GM12878 (cell line): Measurements from ENCODE around the gene KRTAP3-2.

Experiments used
- BACH1 ChIP-seq: fragments of 450-650 bp; IDR thresholded peaks from 2 replicates; pipeline ENCODE4 v1.6.1; 2017; ENCODE audit warnings: mild to moderate bottlenecking, borderline replicate concordance
- BHLHE40 ChIP-seq, 2 experiments: fragments of 450-650 bp in 1 of 2; IDR thresholded peaks; 2 replicates each; pipeline ENCODE4 v1.6.1; 2011 to 2017; ENCODE audit warnings: low read depth in 2 of 2, borderline replicate concordance in 1 of 2, improper control_type of control experiment in 1 of 2, low read length in 1 of 2, mild to moderate bottlenecking in 1 of 2
- CTCF ChIP-seq, 3 experiments: IDR thresholded peaks in 2 of 3; conservative IDR thresholded peaks in 1 of 3; 2 replicates each; pipeline ENCODE4 v1.5.1; 2011; ENCODE audit warnings: low read depth in 3 of 3, low read length in 3 of 3, mild to moderate bottlenecking in 3 of 3, control low read depth in 2 of 3, moderate library complexity in 2 of 3, inconsistent platforms in 1 of 3, mixed read lengths in 1 of 3; ENCODE audit not compliant: control insufficient read depth in 2 of 3, insufficient read depth in 1 of 3; ENCODE audit errors: extremely low read depth in 1 of 3
- ESRRA ChIP-seq: IDR thresholded peaks from 2 replicates; pipeline ENCODE4 v1.6.1; 2012; ENCODE audit warnings: mild to moderate bottlenecking, low read length, improper control_type of control experiment
- EZH2 ChIP-seq: IDR thresholded peaks from 2 replicates; pipeline ENCODE4 v1.6.1; 2012; ENCODE audit warnings: low read depth, mild to moderate bottlenecking, control low read depth, inconsistent platforms, low read length, borderline replicate concordance; ENCODE audit not compliant: control insufficient read depth
- IRF4 ChIP-seq: IDR thresholded peaks from 2 replicates; pipeline ENCODE4 v1.6.1; 2011; ENCODE audit warnings: low read depth, low read length
- JUND ChIP-seq: IDR thresholded peaks from 2 replicates; pipeline ENCODE4 v1.6.1; 2012; ENCODE audit warnings: low read depth, mild to moderate bottlenecking, low read length, improper control_type of control experiment, moderate library complexity
- MAX ChIP-seq: IDR thresholded peaks from 2 replicates; pipeline ENCODE4 v1.6.1; 2012; ENCODE audit warnings: low read depth, low read length, improper control_type of control experiment
- NBN ChIP-seq: fragments of 450-650 bp; IDR thresholded peaks from 2 replicates; pipeline ENCODE4 v1.6.1; 2016
- PBX3 ChIP-seq: IDR thresholded peaks from 2 replicates; pipeline ENCODE4 v1.6.1; 2011; ENCODE audit warnings: mild to moderate bottlenecking, low read depth, low read length, moderate library complexity; ENCODE audit not compliant: insufficient replicate concordance
- POLR2A ChIP-seq: IDR thresholded peaks from 2 replicates; pipeline ENCODE4 v1.6.1; 2011; ENCODE audit warnings: low read depth, mild to moderate bottlenecking, low read length
- POLR2AphosphoS5 ChIP-seq: IDR thresholded peaks from 2 replicates; pipeline ENCODE4 v1.6.1; 2011; ENCODE audit warnings: mild to moderate bottlenecking, low read length, inconsistent platforms
- PRDM15 ChIP-seq: fragments of 450-650 bp; formaldehyde crosslinking; IDR thresholded peaks from 2 replicates; pipeline ENCODE4 v1.4.0; 2020; ENCODE audit warnings: mild to moderate bottlenecking, moderate library complexity
- TAF1 ChIP-seq: IDR thresholded peaks from 2 replicates; pipeline ENCODE4 v1.6.1; 2011; ENCODE audit warnings: mild to moderate bottlenecking, low read depth, low read length, borderline replicate concordance

- TF ChIP-seq CTCF (IDR thresholded peaks at IDR 0.05 in 2 of 3, conservative IDR thresholded peaks at IDR 0.05 in 1 of 3; ENCODE audit: control insufficient read depth in 2 of 3, extremely low read depth in 1 of 3, insufficient read depth in 1 of 3, low read depth in 3 of 3, low read length in 3 of 3) (no peak), POLR2AphosphoS5 (no peak), POLR2A (no peak), ESRRA (no peak), MAX (no peak), PBX3 (no peak), IRF4 (no peak), NBN (no peak), PRDM15 (no peak), EZH2 (no peak), JUND (no peak), BACH1 (no peak), BHLHE40 (IDR thresholded peaks at IDR 0.05; ENCODE audit: borderline replicate concordance in 1 of 2, low read depth in 2 of 2, low read length in 1 of 2) (no peak), TAF1 (no peak)
These were observed 12.8 kb upstream of the KRTAP3-2 start for GRCh38 chr17:41012326-41013120.
